HG02623 (cell line): ENCODE data around the gene TTLL11.
"Not testable (repeated sequence)": the region's sequence is repeated elsewhere in the genome, so short reads cannot be mapped to it uniquely, and the experiment has no call there.

Source experiments
- ATAC-seq: cut with Tn5 transposase; IDR thresholded peaks from one replicate; pipeline ENCODE4 v1.9.1; 2021; ENCODE audit warnings: moderate library complexity; ENCODE audit not compliant: unreplicated experiment

The TTLL11 gene

GRCh38 chr9:121912812-121913627 lies 180.1 kb downstream of the TTLL11 start:
- no peak for ATAC-seq

- ATAC-seq: no peak
Measured at GRCh38 chr9:121910491-121911040, 182.5 kb downstream of the TTLL11 start.

DNA sequence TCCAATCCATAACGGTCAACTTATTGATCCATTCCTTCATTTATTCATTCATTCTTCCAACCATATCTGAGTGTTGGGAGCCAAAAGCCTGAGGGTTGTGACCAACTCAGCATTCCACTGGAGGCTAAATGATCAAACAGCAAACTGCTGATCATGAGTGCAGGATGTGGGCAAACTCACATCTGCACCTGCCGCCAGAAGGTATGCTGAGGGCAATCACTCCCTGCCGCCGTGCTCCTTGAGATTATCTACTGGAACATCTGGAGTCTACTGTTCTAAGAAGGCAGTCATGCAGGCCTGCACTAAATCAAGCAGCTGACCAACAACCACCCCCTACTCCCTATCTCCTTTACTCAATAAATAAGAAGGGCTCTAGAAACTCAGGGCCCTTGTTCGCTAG lies 184.0 kb downstream of the TTLL11 start:
- no peak for ATAC-seq

- no peak for ATAC-seq
Measured at GRCh38 chr9:121906074-121906870, 186.8 kb downstream of the TTLL11 start.

DNA sequence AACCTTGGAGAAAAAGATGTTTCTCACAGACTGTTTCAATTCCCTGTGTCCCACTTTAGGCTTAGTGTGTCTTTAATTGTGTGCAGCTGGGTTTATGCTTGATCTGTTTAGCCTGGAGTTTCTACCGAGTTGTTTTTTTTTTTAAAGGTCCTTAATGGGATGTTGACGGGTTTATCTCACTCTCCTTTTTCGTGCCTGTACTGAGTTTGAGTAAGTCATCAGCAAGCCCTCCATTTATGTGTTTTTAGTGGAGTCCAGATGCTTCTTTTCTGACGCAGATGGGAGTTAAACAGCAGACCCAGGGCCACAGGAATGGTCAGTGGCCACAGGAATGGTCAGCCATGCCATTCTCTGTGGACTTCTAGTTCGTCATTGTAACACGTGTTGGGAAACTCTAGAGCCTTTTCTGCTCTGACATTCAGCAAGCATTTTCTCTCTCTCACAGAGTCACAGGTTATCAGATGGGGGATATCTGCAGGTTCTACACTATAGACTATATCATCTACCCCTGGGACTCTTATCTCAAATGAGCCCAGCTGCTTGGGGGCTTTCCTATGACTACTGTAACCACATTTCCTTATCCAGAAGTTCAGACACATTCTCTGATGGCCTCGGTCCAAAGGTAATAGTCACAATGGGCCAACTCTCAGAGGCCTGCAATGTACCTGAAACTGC lies 190.5 kb downstream of the TTLL11 start:
- no peak for ATAC-seq

- no peak for ATAC-seq
Measured at GRCh38 chr9:121901616-121902015, 191.5 kb downstream of the TTLL11 start.

- ATAC-seq: no peak
Measured at GRCh38 chr9:121900163-121900562, 192.9 kb downstream of the TTLL11 start.

- ATAC-seq: no peak
Measured at GRCh38 chr9:121898856-121899255, 194.3 kb downstream of the TTLL11 start.

GRCh38 chr9:121897140-121897539 lies 196.0 kb downstream of the TTLL11 start:
- no peak for ATAC-seq

DNA sequence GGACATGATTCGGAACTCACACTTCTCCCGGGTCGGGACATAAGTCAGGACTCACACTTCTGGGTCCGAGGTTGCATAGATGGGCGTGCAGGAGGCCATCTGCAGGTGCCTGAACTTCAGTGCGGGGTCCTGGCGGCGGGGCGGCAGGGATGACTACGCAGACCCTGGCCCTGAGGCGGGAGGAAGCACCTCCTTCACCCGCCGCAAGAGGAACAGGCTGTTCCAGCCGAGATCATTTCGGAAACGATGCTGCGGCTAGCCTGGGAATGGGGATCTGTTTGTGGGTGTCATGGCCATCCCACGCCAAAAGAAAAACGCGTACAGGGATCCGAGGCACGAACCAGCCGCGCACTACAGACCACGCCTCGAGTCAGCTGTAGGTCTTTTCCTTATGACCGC lies 196.6 kb downstream of the TTLL11 start:
- ATAC-seq: no peak

DNA sequence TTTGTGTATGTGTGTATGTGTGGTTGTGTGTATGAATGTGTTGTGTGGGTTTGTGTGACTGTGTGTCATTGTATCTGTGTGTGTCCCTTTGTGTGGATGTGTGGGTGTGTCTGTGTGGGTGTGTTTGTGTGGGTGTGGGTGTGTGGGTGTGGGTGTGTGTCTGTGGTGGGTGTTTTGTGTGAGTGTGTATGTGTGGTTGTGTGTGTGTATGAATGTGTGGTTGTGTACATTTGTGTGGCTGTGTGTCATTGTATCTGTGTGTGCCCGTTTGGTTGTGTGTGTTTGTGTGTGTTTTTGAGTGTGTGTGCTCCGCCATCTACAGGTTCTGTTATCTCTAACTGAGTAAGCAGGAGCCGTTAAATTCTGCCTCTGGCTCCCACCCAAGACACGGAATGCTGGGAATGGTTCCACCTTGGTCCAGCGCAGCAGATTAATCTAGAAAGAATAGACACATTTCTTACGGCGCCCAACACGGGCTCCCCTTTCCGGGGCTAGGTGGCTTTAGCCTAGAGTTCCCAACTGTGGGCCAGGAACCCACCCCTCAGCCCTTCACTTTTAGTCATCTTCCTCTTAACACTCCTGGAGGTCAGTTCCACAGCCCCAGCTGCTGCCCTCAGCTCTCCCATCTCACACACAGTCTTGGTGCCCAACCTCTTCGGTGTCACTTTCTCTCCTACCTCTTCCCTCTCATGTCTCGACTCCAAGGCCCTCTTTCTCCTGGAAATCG lies 197.1 kb downstream of the TTLL11 start:
- ATAC-seq: no peak

- no peak for ATAC-seq
Measured at GRCh38 chr9:121895358-121895757, 197.8 kb downstream of the TTLL11 start.

- ATAC-seq: not testable (repeated sequence)
Measured at GRCh38 chr9:121894380-121894779, 198.7 kb downstream of the TTLL11 start.

DNA sequence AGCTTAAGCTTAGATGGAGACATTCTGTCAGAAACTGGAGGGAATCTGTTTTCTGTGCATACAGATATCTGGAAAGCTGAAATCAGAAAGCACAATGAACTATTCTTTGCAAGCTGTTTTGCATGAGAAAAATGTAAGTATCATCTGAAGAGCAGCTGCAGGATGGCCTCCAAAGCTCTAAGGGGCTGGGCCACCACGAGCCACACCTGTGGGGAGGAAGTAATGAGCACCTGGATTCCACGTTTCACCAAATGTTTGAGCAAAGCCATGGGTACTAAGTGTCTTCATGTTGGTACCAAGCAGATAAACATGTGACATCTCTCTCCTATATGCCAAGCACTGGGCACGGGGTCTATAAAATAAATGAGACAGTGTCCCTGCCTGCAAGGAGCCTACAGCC lies 199.3 kb downstream of the TTLL11 start:
- ATAC-seq: no peak

DNA sequence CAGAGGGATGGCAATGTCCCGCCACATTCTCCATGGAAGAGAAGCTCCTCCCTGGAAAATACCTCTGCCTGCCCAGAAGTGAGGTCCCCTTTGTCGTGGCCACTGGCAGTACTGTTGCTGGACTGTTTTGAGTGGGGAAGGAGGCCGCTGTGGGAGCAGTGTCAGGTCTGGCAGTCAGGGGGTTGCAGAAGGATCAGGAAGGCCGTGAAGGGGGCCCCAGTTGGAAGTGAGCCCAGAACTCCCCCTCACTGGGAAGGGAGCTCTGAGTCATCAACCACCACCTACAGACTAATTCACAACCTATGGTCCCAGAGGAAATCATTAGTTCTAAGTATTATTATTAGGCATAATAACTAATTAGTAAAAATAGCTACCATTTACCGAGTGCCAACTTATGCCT lies 200.4 kb downstream of the TTLL11 start:
- no peak for ATAC-seq

GRCh38 chr9:121890746-121891145 lies 202.4 kb downstream of the TTLL11 start:
- no peak for ATAC-seq

DNA sequence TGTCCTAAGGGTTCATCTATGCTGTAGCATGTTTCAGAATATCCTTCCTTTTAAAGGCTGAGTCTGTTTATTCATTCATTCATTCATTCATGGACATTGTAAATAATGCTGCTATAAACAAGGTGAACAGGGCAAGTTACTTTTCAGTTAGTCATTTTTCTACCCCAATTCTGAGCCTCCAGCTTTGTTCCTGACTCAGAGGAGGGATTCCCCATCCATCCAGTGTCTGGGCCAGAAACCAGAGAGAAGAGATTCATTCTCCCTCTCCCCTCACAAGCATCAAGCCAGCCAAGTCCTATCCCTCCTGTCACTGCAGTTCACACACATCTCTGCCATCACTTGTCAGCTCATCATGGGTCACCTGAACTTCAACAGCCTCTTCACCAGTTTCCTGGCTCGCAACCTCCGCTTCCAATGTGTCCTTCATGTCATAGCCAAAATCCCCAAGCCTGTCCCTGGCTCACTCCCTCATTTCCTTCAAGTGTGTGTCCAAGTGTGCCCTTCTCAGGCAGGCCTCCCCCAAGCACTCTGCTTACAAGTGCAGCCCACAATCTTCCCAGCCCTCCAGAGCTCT lies 203.0 kb downstream of the TTLL11 start:
- no peak for ATAC-seq

DNA sequence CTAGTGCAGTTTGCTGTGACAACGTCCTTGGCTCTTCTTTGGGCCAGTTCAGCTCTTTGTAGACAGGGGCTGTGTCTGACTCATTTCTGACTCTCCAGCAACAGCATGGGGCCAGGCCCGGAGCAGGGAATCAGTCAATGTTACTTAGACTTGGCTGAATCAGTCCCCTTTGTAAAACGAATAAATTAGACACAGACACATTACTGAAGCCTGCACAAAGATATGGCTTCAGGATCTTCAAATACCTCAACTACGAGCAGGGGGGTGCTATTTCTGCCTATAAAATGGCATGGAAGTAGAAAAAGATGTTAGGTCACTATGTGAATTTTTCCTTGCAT lies 204.7 kb downstream of the TTLL11 start:
- ATAC-seq: no peak

DNA sequence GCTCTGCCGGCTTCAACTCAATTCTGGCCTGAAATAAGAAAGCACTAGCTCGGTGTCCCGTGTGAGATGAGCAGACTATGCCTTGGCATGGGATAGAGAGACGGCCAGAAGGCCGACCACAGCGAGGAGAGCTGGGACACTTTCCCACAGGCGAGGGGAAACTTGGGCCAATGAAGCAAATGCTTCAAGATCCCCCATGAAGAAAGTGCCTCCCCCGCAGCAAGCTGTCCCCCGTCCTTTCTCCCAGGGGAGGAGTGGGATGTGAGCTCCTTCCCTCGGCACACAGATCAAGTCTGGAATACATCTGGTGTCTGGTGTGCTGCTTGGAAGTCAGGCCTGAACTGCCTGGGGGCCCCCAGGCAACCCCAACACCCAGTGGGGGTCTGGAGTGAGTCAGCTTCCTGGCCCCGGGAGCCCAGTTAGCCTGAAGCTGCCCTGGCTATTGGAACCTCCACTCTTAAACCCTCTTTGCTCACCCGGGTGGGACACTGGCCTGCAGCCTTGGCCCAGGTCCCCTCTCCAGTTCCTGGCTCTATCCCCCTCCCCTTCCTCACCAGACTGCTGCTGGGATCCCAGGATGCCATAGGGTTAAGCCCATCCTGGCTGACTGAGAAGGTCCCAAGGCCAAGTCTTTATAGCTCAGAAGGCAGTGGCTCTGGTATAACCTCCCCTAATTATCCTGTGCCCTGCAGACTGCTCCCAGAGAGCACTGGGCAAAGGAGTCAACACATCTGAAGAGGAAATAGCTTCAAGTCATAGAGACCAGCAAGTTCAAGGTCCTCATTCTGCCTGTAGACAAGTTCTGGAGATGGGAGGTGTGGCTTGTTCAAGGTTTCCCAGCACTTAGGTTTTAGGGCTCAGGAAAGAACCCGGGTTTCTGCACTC lies 205.3 kb downstream of the TTLL11 start:
- ATAC-seq: no peak
